Fibroblast of the aortic adventitia (primary cell): ENCODE measurements around the gene ARMH4. TPM values are rescaled to one million over a fixed set of nuclear protein-coding genes. Genes with fewer than 3 reads are reported as not detected.

Source experiments
- DNase-seq: peaks from one replicate; pipeline ENCODE4 v3.0.0-alpha.2; 2010; ENCODE audit warnings: low read depth
- H3K4me3 ChIP-seq: 2 replicates; pipeline ENCODE4 v1.5.1; 2011; ENCODE audit warnings: low read depth, mild to moderate bottlenecking, control low read depth, low read length, moderate library complexity
- small RNA-seq: library from RNA; depleted of rRNA; stranded (forward); fragments of <200 nt; gene quantifications from one replicate; pipeline ENCODE3, GENCODE V24; 2012
- total RNA-seq: library from RNA; depleted of rRNA; stranded (reverse); fragments of >200 nt; gene quantifications from 2 replicates; pipeline ENCODE4 v1.2.3, GENCODE V29; 2012; ENCODE audit warnings: low replicate concordance
- TF ChIP-seq, protein P1 (sequence below): IDR thresholded peaks from 2 replicates; pipeline ENCODE4 v1.5.1; 2011; ENCODE audit warnings: mild to moderate bottlenecking, low read length, control low read depth, inconsistent platforms; ENCODE audit not compliant: insufficient read depth

ARMH4 gene
- total RNA-seq, 1 donor, result 4.2 TPM

- no peak overlapping the region for H3K4me3 ChIP-seq
- no peak for DNase-seq
- TF ChIP-seq, protein P1, sequence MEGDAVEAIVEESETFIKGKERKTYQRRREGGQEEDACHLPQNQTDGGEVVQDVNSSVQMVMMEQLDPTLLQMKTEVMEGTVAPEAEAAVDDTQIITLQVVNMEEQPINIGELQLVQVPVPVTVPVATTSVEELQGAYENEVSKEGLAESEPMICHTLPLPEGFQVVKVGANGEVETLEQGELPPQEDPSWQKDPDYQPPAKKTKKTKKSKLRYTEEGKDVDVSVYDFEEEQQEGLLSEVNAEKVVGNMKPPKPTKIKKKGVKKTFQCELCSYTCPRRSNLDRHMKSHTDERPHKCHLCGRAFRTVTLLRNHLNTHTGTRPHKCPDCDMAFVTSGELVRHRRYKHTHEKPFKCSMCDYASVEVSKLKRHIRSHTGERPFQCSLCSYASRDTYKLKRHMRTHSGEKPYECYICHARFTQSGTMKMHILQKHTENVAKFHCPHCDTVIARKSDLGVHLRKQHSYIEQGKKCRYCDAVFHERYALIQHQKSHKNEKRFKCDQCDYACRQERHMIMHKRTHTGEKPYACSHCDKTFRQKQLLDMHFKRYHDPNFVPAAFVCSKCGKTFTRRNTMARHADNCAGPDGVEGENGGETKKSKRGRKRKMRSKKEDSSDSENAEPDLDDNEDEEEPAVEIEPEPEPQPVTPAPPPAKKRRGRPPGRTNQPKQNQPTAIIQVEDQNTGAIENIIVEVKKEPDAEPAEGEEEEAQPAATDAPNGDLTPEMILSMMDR, result no peak
Observed at GRCh38 chr14:57960946-57961785, 190.8 kb downstream of the ARMH4 start.

- TF ChIP-seq, protein P1, result no peak
- no peak overlapping the region for H3K4me3 ChIP-seq
- no peak for DNase-seq
Observed at GRCh38 chr14:57957441-57957840, 194.6 kb downstream of the ARMH4 start.

Small RNA genes lying within 50 kb of the gene (small RNA-seq; reads per million reads assigned to genes)
- gene RN7SL598P, result not detected

Other genes starting within 250 kb of the ARMH4 start
- 92.7 and 229 TPM in 2 replicates for gene ACTR10, start 47.9 kb upstream of the ARMH4 start, total RNA-seq
- 105 and 154 TPM in 2 replicates for gene PSMA3, start 92.6 kb upstream of the ARMH4 start, total RNA-seq
- 12.2 and 123 TPM in 2 replicates for gene ARID4A, start 146.3 kb upstream of the ARMH4 start, total RNA-seq
- gene TOMM20L, start 243.7 kb upstream of the ARMH4 start, total RNA-seq, result not detected in 2 replicates